HEK293 (cell line): Measurements from ENCODE around the gene PDK4.

Source experiments
- CTCF ChIA-PET: fragments of 350-600 bp; formaldehyde crosslinking; extraction: SDS; loops from one replicate; lab custom pipeline; 2021; ENCODE audit warnings: antibody characterized with exemption; lab: Yijun Ruan, JAX
- POLR2A ChIA-PET: fragments of 300-600 bp; formaldehyde crosslinking; extraction: SDS; loops from one replicate; lab custom pipeline; 2020; ENCODE audit warnings: antibody characterized with exemption, inconsistent platforms; lab: Yijun Ruan, JAX
- H3K27ac ChIP-seq: fragments of 200-500 bp; sonication (Bioruptor generic); 2 replicates; pipeline ENCODE4 v1.5.1; 2014; ENCODE audit warnings: low read depth, low read length, control low read depth, inconsistent platforms; ENCODE audit errors: extremely low read depth
- H3K36me3 ChIP-seq, 2 experiments: fragments of 200-500 bp in 1 of 2; sonication (Bioruptor generic) in 1 of 2; 1 replicate in 1 of 2; 2 replicates in 1 of 2; pipeline ENCODE4 v1.5.1; 2014 to 2017; ENCODE audit warnings: inconsistent platforms in 2 of 2, low read length in 2 of 2; ENCODE audit not compliant: control insufficient read depth in 2 of 2, insufficient read depth in 1 of 2
- H3K4me1 ChIP-seq: fragments of 200-500 bp; sonication (Bioruptor generic); 2 replicates; pipeline ENCODE4 v1.5.1; 2014; ENCODE audit warnings: mild to moderate bottlenecking, low read length, inconsistent platforms; ENCODE audit not compliant: control insufficient read depth, insufficient read depth
- H3K4me3 ChIP-seq: 2 replicates; pipeline ENCODE4 v1.5.1; 2011; ENCODE audit warnings: low read depth, mild to moderate bottlenecking, control low read depth, low read length, moderate library complexity
- H3K9me3 ChIP-seq: fragments of 200-500 bp; sonication (Bioruptor generic); 2 replicates; pipeline ENCODE4 v1.5.1; 2014; ENCODE audit warnings: low read depth, low read length, inconsistent platforms; ENCODE audit not compliant: control insufficient read depth, insufficient read depth
- BCL11B ChIP-seq: fragments of 450-650 bp; formaldehyde crosslinking; IDR thresholded peaks from 2 replicates; pipeline ENCODE4 v1.5.1; 2016; ENCODE audit warnings: low read depth, missing biosample characterization, missing genetic modification characterization
- FEZF1 ChIP-seq: fragments of 450-650 bp; formaldehyde crosslinking; IDR thresholded peaks from 2 replicates; pipeline ENCODE4 v1.5.1; 2016; ENCODE audit warnings: missing biosample characterization, missing genetic modification characterization
- HOXA7 ChIP-seq: sonication (generic); formaldehyde crosslinking; IDR thresholded peaks from 2 replicates; pipeline ENCODE4 v1.8.1; 2022; ENCODE audit warnings: missing genetic modification reagents, borderline replicate concordance
- KLF9 ChIP-seq: fragments of 450-650 bp; formaldehyde crosslinking; IDR thresholded peaks from 2 replicates; pipeline ENCODE4 v1.5.1; 2016; ENCODE audit warnings: missing biosample characterization, missing genetic modification characterization, low read depth
- TCF7L2 ChIP-seq: IDR thresholded peaks from 2 replicates; pipeline ENCODE4 v1.6.1; 2011; ENCODE audit warnings: low read depth, mild to moderate bottlenecking, inconsistent platforms, low read length, moderate library complexity, borderline replicate concordance
- ZBTB11 ChIP-seq: fragments of 450-650 bp; formaldehyde crosslinking; conservative IDR thresholded peaks from 2 replicates; pipeline ENCODE4 v1.5.1; 2016; ENCODE audit warnings: low read depth, missing biosample characterization, missing genetic modification characterization
- ZNF121 ChIP-seq: fragments of 450-650 bp; formaldehyde crosslinking; IDR thresholded peaks from 2 replicates; pipeline ENCODE4 v1.5.1; 2016; ENCODE audit warnings: missing biosample characterization, missing genetic modification characterization
- ZNF148 ChIP-seq: fragments of 450-650 bp; formaldehyde crosslinking; IDR thresholded peaks from 2 replicates; pipeline ENCODE4 v1.5.0; 2017; ENCODE audit warnings: missing biosample characterization, missing genetic modification characterization, borderline replicate concordance
- ZNF248 ChIP-seq: fragments of 450-650 bp; formaldehyde crosslinking; IDR thresholded peaks from 2 replicates; pipeline ENCODE4 v1.5.1; 2017; ENCODE audit warnings: missing biosample characterization, missing genetic modification characterization
- ZNF302 ChIP-seq: fragments of 450-650 bp; formaldehyde crosslinking; IDR thresholded peaks from 2 replicates; pipeline ENCODE4 v1.5.1; 2016; ENCODE audit warnings: missing biosample characterization, missing genetic modification characterization, low read depth
- ZNF311 ChIP-seq: fragments of 450-650 bp; formaldehyde crosslinking; IDR thresholded peaks from 2 replicates; pipeline ENCODE4 v1.5.1; 2017; ENCODE audit warnings: missing biosample characterization, missing genetic modification characterization, borderline replicate concordance
- ZNF404 ChIP-seq: fragments of 450-650 bp; formaldehyde crosslinking; IDR thresholded peaks from 2 replicates; pipeline ENCODE4 v1.5.1; 2017; ENCODE audit warnings: missing biosample characterization, missing genetic modification characterization
- ZNF416 ChIP-seq: fragments of 450-650 bp; formaldehyde crosslinking; IDR thresholded peaks from 2 replicates; pipeline ENCODE4 v1.5.1; 2016; ENCODE audit warnings: missing biosample characterization, missing genetic modification characterization
- ZNF426 ChIP-seq: fragments of 450-650 bp; formaldehyde crosslinking; IDR thresholded peaks from 2 replicates; pipeline ENCODE4 v1.5.1; 2017; ENCODE audit warnings: missing biosample characterization, missing genetic modification characterization, mild to moderate bottlenecking, inconsistent platforms, moderate library complexity
- ZNF510 ChIP-seq: fragments of 450-650 bp; formaldehyde crosslinking; IDR thresholded peaks from 2 replicates; pipeline ENCODE4 v1.5.1; 2018; ENCODE audit warnings: mild to moderate bottlenecking, missing genetic modification characterization, missing biosample characterization; ENCODE audit not compliant: insufficient replicate concordance
- ZNF624 ChIP-seq: fragments of 450-650 bp; formaldehyde crosslinking; IDR thresholded peaks from 2 replicates; pipeline ENCODE4 v1.5.1; 2017; ENCODE audit warnings: missing biosample characterization, missing genetic modification characterization
- ZNF639 ChIP-seq: fragments of 450-650 bp; formaldehyde crosslinking; IDR thresholded peaks from 2 replicates; pipeline ENCODE4 v1.5.1; 2016; ENCODE audit warnings: missing biosample characterization, missing genetic modification characterization
- ZNF645 ChIP-seq: fragments of 450-650 bp; formaldehyde crosslinking; IDR thresholded peaks from 2 replicates; pipeline ENCODE4; 2016; ENCODE audit warnings: missing biosample characterization, missing genetic modification characterization
- ZNF785 ChIP-seq: fragments of 450-650 bp; formaldehyde crosslinking; IDR thresholded peaks from 2 replicates; pipeline ENCODE4 v1.5.1; 2016; ENCODE audit warnings: missing biosample characterization, missing genetic modification characterization
- ZSCAN23 ChIP-seq: fragments of 450-650 bp; formaldehyde crosslinking; IDR thresholded peaks from 2 replicates; pipeline ENCODE4 v1.5.1; 2016; ENCODE audit warnings: missing biosample characterization, missing genetic modification characterization

Gene PDK4

GRCh38 chr7:95628831-95629439 lies 32.6 kb upstream of the PDK4 start (continued):
- TF ChIP-seq ZNF639 (tag by site-specific recombination), result peak; percentile 43; the same call in 1 of the 2 replicates
- no peak for TF ChIP-seq ZNF624 (tag by site-specific recombination)
- TF ChIP-seq BCL11B (tag by site-specific recombination), result no peak
- TF ChIP-seq KLF9, result no peak
- TF ChIP-seq ZNF645 (tag by site-specific recombination), result no peak

GRCh38 chr7:95623788-95624187 lies 27.5 kb upstream of the PDK4 start:
- H3K9me3 ChIP-seq, result no peaks in the 10 kb centered on the region
- ChIA-PET CTCF (interaction anchor here (1.2 kb wide), 2 partner anchors 11 to 66 kb away, joined by 3 read pairs; no protein-coding TSS in a partner anchor), POLR2A (no interaction called here)
- H3K36me3 ChIP-seq, result no peaks in the 10 kb centered on the region
- no peaks in the 10 kb centered on the region for H3K4me1 ChIP-seq
- H3K27ac ChIP-seq, result no peak overlapping the region
- no peak overlapping the region for H3K4me3 ChIP-seq
- TF ChIP-seq ZNF148 (no peak), FEZF1 (tag by site-specific recombination) (no peak), ZNF785 (tag by site-specific recombination) (no peak), ZNF404 (tag by site-specific recombination) (no peak), ZNF510 (tag by site-specific recombination) (no peak), ZNF416 (no peak), ZNF624 (tag by site-specific recombination) (no peak), ZNF426 (tag by site-specific recombination) (no peak), ZNF248 (tag by site-specific recombination) (no peak), ZNF121 (tag by site-specific recombination) (no peak), ZNF302 (tag by site-specific recombination) (no peak), ZBTB11 (tag by site-specific recombination) (no peak), KLF9 (no peak), TCF7L2 (no peak), HOXA7 (no peak), ZSCAN23 (tag by site-specific recombination) (no peak), ZNF311 (tag by site-specific recombination) (no peak)
